HK-2 (cell line): ENCODE measurements around the gene TOM1.

ENCODE experiments used
- DNase-seq: peaks from one replicate; pipeline ENCODE4 v3.0.0-alpha.2; 2018; ENCODE audit not compliant: unreplicated experiment

Gene TOM1

DNA sequence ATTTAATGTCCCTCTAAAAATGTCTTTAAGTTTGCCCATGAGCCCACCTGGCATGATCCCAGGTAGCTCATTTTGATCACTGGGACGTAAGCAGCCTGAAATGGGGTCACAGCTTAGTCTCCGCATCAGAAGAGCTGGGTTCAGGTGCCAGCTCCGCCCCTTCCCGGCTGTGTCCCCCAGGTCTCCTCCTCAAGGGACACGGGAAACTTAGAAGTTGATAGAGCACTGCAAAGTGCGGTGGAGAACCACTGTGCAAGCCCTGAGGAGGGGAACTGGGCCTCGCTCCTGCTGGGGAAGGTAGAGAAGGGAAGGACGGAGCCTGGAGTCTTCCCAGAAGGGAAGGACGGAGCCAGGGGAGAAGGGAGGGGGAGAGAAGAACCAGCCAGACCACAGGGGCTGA is 7.7 kb downstream of the TOM1 start:
- no peak for DNase-seq

DNA sequence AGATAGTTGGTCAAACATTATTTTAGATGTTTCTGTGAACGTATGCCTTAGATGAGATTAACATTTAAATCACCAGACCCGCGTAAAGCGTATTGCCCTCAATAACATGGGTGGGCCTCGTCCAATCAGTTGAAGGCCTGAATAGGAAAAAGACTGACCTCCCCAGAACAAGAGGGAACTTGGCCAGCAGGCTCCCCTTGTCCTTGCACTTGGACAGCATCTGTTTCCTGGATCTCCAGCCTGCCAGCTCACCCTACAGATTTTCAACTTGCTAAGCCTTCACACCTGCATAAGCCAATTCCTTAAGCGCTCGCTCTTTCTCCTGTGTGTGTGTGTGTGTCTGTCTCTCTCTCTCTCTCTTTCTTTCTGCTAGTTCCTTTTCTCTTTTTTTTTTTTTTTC is 8.2 kb downstream of the TOM1 start:
- DNase-seq = no peak

GRCh38 chr22:35308480-35309021 is 8.9 kb downstream of the TOM1 start:
- no peak for DNase-seq

DNA sequence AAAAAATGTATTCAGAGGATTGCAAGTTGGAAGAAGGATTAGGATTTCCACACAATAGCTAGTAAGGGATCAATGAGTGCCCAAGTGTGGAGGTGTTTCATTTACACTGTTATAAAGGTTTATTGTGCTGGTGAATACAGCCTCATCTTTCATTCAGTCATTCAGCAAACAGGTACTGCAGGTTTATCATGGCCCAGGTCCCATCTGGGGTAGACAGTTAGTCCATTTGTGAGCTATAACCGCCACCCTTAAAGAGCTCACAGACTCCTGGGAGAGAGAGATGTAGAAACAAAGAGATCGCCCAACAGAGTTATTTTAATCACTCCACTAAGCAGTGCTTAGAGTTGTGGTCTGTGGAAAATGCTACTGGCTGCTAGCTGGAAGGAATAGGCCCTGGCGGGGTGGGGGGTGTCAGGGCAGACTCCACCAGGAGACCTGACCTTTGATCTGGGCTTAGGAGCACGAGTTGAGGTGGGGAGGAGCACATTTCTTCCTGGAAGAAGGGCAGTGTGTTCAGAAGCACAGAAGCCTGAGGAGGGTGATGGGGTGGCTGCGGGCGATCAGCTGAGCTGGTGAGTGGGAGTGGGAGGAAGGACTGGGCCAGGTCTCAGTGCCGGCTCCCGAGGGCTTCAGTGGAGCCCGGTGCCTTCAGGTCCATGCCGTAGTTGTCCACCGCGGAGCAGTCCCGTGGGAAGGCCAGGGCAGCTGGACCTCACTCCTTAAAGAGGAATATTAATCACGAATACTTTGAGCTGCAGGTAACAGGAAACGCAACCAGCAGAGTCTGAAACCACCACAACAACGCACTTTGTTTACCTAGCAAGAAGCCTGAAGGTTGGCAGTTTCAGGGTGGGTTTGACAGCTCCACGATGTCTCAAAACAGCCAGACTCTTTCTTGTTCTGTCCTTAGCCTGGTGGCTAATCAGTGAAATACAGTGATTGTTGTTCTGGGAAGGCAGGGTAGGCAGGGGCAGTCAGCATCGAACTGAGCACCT is 11.2 kb downstream of the TOM1 start:
- no peak for DNase-seq

GRCh38 chr22:35311551-35311999 is 11.9 kb downstream of the TOM1 start:
- DNase-seq = no peak

DNA sequence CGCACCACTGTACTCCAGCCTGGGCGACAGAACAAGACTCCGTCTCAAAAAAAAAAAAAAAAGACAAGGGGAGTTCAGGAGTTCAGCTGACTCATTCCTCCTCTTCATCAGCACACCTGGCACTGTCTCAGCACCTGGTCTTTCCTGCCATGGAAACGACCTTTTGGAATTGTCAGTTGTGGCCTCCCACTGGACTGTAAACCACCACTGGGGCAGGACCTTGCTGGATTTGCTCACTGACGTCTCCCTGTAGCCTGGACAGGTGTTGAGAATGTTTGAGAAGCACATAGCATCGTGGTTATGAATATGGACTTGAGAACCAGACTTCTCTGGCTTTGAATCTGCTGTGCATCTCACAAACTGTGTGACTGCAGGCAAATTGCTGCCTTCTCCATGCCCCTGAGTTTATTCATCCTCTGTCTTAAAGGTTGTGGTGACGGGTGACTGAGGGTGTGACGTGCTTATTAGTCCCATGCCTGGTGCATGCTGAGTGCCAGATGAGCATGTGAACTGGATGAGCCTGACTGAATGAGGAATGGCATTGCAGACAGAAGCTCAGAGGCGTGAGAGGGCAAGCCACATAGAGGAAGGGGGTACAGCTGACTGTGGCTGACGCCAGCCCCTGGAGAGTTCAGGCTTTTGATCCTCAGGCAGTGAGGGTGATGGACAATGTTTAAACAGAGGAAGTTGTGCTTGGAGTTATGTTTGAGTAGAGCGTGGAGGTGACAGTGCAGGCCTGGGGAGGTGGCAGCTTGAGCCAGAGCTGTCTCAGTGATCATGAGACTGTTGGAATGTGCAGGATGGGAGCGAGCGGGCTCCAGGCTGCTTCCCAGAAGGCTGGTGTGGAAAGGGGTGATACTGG is 12.7 kb downstream of the TOM1 start:
- DNase-seq = peak; percentile 25

DNA sequence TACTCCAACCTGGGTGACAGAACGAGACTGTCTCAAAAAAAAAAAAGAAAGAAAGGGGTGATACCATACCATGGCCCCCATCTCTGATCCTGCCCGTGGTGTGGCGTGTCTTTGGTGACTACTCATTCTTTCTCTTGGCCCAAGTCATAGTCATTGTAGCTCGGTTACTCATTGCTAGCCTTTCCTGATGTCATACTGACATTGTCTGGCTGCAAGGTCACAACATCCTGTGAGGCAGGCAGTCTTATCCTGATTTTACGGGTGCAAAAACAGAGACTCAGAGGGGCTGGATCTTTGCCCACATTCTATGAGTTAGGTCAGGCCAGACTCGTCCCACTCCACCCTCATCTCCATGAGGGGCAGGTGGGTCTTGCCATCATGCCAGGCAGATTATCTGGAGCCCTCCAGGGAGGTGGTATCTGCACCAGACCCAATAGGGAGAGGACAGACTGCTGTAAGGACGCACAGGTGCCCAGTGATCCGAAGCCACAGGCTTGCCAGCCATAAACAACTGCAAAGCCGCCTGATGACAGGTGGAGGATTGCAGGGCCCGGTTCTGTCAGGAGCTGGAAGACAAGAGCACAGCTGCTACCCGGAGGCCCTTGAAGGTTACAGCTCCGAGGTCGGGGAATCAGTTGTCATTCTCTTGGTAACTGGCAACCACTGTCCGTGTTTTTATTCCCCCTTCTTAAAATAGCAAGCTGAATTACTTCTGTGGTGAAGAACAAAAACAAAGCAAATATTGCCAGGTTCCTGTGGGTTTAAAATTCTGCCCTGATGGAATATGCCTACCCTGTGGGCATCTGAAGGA is 13.8 kb downstream of the TOM1 start:
- peak; percentile 43 for DNase-seq

GRCh38 chr22:35314161-35314942 is 14.7 kb downstream of the TOM1 start:
- no peak for DNase-seq

DNA sequence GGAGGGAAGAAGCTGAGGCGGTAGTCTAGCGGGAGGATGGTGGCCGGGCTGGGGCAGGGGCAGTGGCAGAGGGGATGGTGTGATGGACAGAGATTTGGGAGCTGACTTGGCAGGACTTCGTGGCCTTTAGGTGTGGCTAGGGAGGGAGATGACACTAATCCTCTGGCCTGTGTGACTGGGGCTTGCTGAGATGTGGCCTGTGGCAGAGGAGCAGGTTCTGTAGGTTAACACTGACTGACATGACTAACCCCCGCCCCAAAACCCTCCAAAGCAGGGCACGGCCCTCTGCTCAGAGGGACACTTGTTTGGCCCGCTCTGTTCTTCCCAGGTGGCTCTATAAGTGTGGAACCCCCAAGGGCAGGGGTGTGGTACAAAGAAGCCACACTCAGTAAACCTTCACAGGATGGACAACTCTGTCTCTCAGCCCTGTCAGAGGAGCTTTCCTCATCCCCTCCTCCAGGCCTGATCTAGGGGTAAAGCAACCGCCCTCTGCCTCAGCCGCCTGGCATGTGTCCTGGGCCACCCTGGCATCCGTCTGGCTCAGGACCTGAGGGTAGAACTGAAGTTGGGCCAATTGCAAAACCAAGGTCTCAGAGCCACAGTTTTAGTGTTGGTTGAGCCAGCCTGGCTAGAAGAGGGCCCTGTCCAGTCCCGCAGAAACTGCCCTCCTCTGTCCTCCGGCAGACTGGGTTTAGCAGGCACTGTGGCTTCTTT is 15.6 kb downstream of the TOM1 start:
- no peak for DNase-seq

DNA sequence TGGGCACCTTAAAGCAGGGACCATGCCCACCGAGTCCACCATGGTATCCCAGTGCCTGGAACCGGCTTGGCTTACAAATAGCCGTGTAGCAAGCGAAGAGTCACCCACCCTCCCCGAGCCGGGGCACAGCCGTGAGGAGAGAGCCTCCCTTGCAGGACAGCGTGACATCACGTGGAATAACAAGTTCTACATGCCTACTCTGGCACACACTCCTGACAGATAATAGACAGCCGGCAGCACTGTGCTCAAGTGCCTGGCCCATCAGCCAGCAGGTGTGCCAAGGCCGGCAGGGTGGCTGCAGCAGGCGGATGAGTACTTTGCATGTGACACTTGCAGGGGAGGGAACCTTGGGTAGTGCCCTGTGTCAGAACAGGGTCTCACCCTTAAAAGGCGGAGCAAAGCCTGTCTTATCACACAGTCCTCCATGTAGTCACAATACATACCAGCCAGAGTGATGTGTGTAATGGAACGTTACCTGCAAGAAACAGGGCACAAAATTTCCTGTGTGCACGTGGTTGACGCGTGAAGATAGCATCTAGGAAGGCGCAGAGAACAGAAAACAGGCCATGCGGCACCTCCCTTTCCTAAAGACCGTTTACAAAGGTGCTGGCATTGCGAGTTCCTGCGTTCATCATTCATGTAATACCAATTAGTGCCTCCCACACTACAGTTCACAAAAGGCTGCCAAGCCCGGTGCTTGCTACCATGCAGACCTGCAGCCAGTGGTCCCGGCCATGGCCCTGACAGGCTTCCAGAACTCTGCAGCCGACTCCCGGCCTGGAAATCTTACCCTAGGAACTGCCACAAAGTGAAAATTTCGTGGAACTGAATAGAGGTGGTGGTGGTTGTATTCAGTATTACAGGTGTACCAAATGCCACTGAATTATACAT is 16.4 kb downstream of the TOM1 start:
- no peak for DNase-seq

GRCh38 chr22:35316751-35317150 is 17.1 kb downstream of the TOM1 start:
- no peak for DNase-seq

GRCh38 chr22:35317680-35318290 is 18.1 kb downstream of the TOM1 start:
- no peak for DNase-seq

GRCh38 chr22:35318346-35319215 is 18.9 kb downstream of the TOM1 start:
- no peak for DNase-seq

- no peak for DNase-seq
Measured at GRCh38 chr22:35319244-35319985, 19.7 kb downstream of the TOM1 start.

DNA sequence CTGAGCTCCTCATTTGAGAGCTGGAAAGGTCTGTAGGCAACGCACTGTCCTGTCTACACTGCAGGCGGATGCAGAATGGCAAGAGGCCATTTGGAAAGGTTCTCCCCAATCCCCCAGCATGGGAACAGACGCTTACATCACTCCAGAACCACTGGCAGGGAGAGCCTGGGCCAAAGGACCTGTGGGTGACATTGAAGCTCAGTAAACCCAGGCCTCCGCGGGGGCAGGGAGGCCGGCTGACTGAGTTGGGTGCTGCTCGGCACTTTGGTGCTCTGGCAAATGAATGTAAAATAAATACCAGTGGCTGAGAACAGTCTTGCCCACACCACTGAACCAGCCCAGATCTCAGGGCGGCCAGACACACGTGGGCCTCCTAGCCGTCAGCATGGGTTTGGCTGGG is 22.4 kb downstream of the TOM1 start:
- DNase-seq = no peak

DNA sequence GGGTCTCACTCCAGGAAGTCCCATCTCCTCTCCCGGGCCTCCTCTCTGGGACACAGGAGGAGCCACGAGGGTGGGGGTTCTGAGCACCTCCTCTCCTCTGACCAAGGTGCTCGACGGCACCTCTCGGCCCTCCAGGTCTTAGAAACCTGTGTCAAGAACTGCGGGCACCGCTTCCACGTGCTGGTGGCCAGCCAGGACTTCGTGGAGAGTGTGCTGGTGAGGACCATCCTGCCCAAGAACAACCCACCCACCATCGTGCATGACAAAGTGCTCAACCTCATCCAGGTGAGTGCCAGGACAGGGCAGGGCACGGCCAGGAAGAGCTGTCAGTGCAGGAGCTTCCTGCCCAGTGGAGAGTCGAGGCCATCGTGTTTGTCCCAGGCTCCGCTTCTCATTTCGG is 23.2 kb downstream of the TOM1 start:
- no peak for DNase-seq

DNA sequence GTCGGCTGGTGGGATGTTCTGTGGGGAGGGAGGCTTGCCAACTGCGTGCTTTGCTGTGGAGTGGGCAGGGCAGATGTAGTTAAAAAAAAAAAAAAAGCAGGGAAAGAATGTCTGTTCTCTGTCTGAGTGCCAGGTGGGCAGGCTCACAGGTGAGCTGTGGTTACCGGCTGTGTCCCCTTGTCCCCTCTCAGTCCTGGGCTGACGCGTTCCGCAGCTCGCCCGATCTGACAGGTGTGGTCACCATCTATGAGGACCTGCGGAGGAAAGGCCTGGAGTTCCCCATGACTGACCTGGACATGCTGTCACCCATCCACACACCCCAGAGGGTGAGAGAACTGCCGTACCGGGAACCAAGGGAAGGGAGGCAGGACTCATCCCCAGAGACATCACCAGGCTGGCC is 23.6 kb downstream of the TOM1 start:
- no peak for DNase-seq
